Urinary bladder (tissue), 4 donors: ENCODE measurements around the gene TIMD4. TPM values are rescaled to one million over a fixed set of nuclear protein-coding genes. Genes with fewer than 3 reads are reported as not detected.

Experiments
- DNase-seq: peaks from one replicate; pipeline ENCODE4 v3.0.0-alpha.2; 2015; ENCODE audit errors: extremely low spot score
- H3K27ac ChIP-seq: one replicate; pipeline ENCODE4 v1.5.1; 2013; ENCODE audit warnings: low read depth, mild to moderate bottlenecking, moderate library complexity
- H3K36me3 ChIP-seq: one replicate; pipeline ENCODE4 v1.6.1; 2013; ENCODE audit warnings: mild to moderate bottlenecking, moderate library complexity; ENCODE audit not compliant: insufficient read depth
- H3K4me1 ChIP-seq: one replicate; pipeline ENCODE4 v1.6.1; 2013; ENCODE audit warnings: mild to moderate bottlenecking, moderate library complexity; ENCODE audit not compliant: insufficient read depth
- H3K4me3 ChIP-seq: one replicate; pipeline ENCODE4 v1.5.1; 2013; ENCODE audit warnings: low read depth, low read length
- WGBS: extraction: QIAGEN DNeasy Blood & Tissue Kit; methylation state at CpG from one replicate; pipeline ENCODE4 v1.1.7; 2013; 5-methylcytosine and 5-hydroxymethylcytosine counted together
- polyA plus RNA-seq: library from polyadenylated mRNA; stranded (reverse); fragments of 200-250 nt; gene quantifications from one replicate; pipeline ENCODE4 v1.2.3, GENCODE V29; 2013
- total RNA-seq: library from RNA; depleted of rRNA; stranded (reverse); fragments of >200 nt; gene quantifications from one replicate; pipeline ENCODE4 v1.2.3, GENCODE V29; 2014
- donor health status: healthy with polysubstance abuse.
- donor health status: healthy.

The TIMD4 gene
- total and polyA plus RNA-seq, 2 donors, result 0.19 to 1.7 TPM

DNA sequence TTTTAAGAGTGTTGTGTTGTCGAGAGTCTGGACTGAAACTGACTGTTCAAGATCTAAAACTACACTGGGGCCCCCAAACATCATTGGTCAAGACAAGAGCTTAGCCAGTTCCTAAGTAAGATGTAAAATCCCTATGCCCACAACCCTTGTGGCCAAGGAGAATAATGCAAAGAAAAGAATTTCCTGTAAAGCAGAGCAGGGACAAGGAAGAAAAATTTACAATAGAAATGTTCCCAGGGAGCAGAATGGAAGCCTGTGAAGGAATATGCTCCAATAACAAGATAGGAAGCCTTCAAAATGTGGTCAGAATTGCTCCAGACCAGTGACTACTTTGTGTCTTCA lies 92.6 kb downstream of the TIMD4 start:
- 88% methylated on average over 1 of the region's 1 CpG for WGBS
- Histone ChIP-seq H3K4me1 (no peaks in the 10 kb centered on the region), H3K27ac (no peak overlapping the region), H3K36me3 (no peaks in the 10 kb centered on the region), H3K4me3 (no peak overlapping the region)
- no peak for DNase-seq

Other genes with a start within 250 kb of the TIMD4 start
- 0.11 TPM for gene PPP1R2B, start 112.9 kb downstream of the TIMD4 start, total RNA-seq
- 0.09 TPM for gene PPP1R2B, start 112.9 kb downstream of the TIMD4 start, polyA plus RNA-seq
- gene HAVCR1, start 95.9 kb upstream of the TIMD4 start, total RNA-seq, result 0.90 TPM
- 0.08 TPM for gene HAVCR1, start 95.9 kb upstream of the TIMD4 start, polyA plus RNA-seq
- 8.7 TPM for gene HAVCR2, start 145.8 kb upstream of the TIMD4 start, total RNA-seq
- 3.8 TPM for gene HAVCR2, start 145.8 kb upstream of the TIMD4 start, polyA plus RNA-seq
- gene MED7, start 179.6 kb upstream of the TIMD4 start, total RNA-seq, result 20.3 TPM
- 12.7 TPM for gene MED7, start 179.6 kb upstream of the TIMD4 start, polyA plus RNA-seq
- gene GARIN3, start 203.0 kb upstream of the TIMD4 start, total RNA-seq, result not detected
- not detected for gene GARIN3, start 203.0 kb upstream of the TIMD4 start, polyA plus RNA-seq
- gene ITK, start 217.6 kb upstream of the TIMD4 start, total RNA-seq, result 1.1 TPM
- 1.6 TPM for gene ITK, start 217.6 kb upstream of the TIMD4 start, polyA plus RNA-seq